GM10266 (cell line): Measurements from ENCODE around the gene RAE1.

ENCODE experiments used
- DNase-seq: peaks from one replicate; pipeline ENCODE4 v3.0.0; 2012; ENCODE audit errors: extremely low spot score
- CTCF ChIP-seq: IDR thresholded peaks from 2 replicates; pipeline ENCODE4 v1.5.1; 2012; ENCODE audit warnings: mild to moderate bottlenecking, low read depth; ENCODE audit not compliant: control insufficient read depth, insufficient read depth; ENCODE audit errors: missing control alignments

The RAE1 gene

GRCh38 chr20:57361517-57361916 lies 10.5 kb downstream of the RAE1 start:
- DNase-seq: no peak
- no peak for TF ChIP-seq CTCF

DNA sequence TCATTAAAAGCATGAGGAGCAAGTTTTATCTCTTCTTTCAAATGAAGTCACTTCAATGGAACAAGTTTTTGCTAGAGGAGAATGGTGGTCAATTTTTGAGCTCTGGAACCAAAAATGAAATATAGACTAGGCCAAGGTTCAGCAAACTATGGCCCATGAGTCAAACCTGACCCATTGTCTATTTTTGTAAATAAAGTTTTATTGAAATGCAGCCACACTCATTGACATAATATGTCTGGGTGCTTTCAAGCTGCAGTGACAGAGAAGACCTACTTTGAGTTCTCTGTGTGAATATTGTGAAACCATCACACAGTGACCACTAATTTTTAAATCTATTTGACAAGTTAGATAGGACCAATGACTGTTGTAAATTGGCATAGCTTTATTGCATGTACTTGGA lies 13.4 kb downstream of the RAE1 start:
- no peak for DNase-seq
- no peak for TF ChIP-seq CTCF

DNA sequence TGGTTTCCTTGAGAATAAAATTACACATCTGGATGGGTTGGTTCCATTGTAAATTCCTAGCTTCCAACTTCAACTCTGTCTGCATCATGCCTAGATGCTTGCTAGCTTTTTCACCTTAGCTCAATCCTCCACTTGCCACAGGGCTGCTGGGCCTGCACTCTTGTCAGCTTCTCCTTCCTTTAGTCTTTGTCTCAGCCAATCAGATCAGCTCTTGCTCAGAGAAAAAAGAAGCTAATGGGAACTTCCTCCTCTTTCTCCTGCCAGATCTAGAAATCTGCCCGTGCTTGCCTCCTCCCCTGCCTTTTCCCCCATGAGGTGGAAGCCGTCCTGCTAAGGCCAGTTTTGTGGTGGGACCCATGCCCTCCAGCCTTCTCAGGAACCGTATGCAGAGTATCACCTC lies 18.5 kb downstream of the RAE1 start:
- DNase-seq: no peak
- TF ChIP-seq CTCF: no peak

GRCh38 chr20:57370316-57370715 lies 19.3 kb downstream of the RAE1 start:
- TF ChIP-seq CTCF: no peak
- DNase-seq: no peak

DNA sequence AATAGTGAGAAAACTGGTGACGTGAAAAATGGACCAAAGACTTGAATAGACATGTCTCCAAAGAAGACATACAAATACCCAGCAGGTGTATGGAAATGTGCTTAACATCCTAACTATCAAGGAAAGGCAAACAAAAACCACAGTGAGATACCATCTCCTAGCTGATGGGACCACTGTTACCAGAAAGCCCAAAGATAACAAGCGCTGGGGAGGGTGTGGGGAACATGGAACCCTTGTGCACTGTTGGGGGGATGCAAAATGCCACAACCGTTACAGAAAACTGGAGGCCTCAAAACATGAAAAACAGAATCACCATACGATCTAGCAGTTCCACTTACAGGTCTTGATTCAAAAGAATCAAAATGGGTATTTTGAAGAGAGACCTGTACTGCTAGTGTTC lies 20.3 kb downstream of the RAE1 start:
- no peak for DNase-seq
- TF ChIP-seq CTCF: no peak

DNA sequence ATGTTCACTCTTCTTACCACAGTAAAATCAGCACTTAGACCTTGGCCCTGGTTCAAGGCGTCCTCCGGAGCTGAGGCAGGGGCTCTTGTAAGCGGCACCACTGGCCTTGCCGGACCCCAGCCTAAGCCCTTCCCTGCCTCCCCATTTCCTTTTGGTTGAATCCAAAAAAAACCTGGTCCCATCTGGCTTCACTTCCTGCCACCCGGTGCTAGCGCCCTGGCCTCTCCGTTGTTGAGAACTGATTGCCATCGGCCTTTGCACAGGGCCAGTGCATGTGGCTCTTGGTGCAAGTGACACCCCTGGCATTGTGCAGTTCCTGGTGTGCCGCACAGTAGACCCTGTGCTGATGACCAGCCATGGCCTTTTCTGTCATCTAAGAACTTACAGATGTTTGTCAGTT lies 21.1 kb downstream of the RAE1 start:
- TF ChIP-seq CTCF: no peak
- DNase-seq: no peak

- TF ChIP-seq CTCF: no peak
- DNase-seq: no peak
Observed at GRCh38 chr20:57372581-57373350, 21.7 kb downstream of the RAE1 start.
